Measurements from ENCODE around the gene LNP1. TPM values are rescaled to one million over a fixed set of nuclear protein-coding genes. Genes with fewer than 3 reads are reported as not detected.

Gene LNP1
- total and polyA plus RNA-seq, 2 experiments from 2014 or later, result 1.1 to 4.3 TPM

- Histone ChIP-seq H3K9me3 (ENCODE audit: low read depth) (no peaks in the 10 kb centered on the region), H3K79me2 (no peaks in the 10 kb centered on the region), H3K4me3 (no peak overlapping the region), H3K27ac (no peak overlapping the region), H4K20me1 (ENCODE audit: insufficient read depth, poor library complexity, severe bottlenecking) (no peaks in the 10 kb centered on the region), H3K36me3 (replicated peaks; ENCODE audit: insufficient read depth, low read depth) (no peaks in the 10 kb centered on the region), H3K9me2 (replicated peaks; ENCODE audit: insufficient read depth) (no peaks in the 10 kb centered on the region), H2AFZ (no peak overlapping the region), H3K4me2 (no peak overlapping the region), H3K4me1 (ENCODE audit: insufficient read depth) (no peaks in the 10 kb centered on the region), H3K27me3 (no peaks in the 10 kb centered on the region)
- no peak for DNase-seq (ENCODE audit: low spot score)
- WGBS (ENCODE audit: low lambda C conversion rate, missing lambda C conversion rate), result 90% methylated on average over 1 of the region's 1 CpG
- TF ChIP-seq EZH2phosphoT487 (IDR thresholded peaks at IDR 0.05; ENCODE audit: low read depth, severe bottlenecking, unreplicated experiment), result no peak
- TF ChIP-seq CTCF (IDR thresholded peaks at IDR 0.05; ENCODE audit: poor library complexity), result no peak
Measured at GRCh38 chr3:100361897-100362296, 39.4 kb upstream of the LNP1 start.

GRCh38 chr3:100364421-100364820, 36.9 kb upstream of the LNP1 start:
- H3K27ac ChIP-seq, result no peak overlapping the region
- H3K4me3 ChIP-seq, result no peak overlapping the region
- no peaks in the 10 kb centered on the region for H4K20me1 ChIP-seq (ENCODE audit: insufficient read depth, poor library complexity, severe bottlenecking)
- H3K4me1 ChIP-seq (ENCODE audit: insufficient read depth), result no peaks in the 10 kb centered on the region
- no peak for DNase-seq (ENCODE audit: low spot score)
- TF ChIP-seq EZH2 (IDR thresholded peaks at IDR 0.05; ENCODE audit: borderline replicate concordance), result no peak
- no peak for TF ChIP-seq EZH2phosphoT487 (IDR thresholded peaks at IDR 0.05; ENCODE audit: low read depth, severe bottlenecking, unreplicated experiment)
- no peaks in the 10 kb centered on the region for H3K79me2 ChIP-seq
- no peak overlapping the region for H2AFZ ChIP-seq
- no peaks in the 10 kb centered on the region for H3K9me2 ChIP-seq (replicated peaks; ENCODE audit: insufficient read depth)
- H3K9me3 ChIP-seq (ENCODE audit: low read depth), result no peaks in the 10 kb centered on the region
- no peaks in the 10 kb centered on the region for H3K36me3 ChIP-seq (replicated peaks; ENCODE audit: insufficient read depth, low read depth)
- H3K27me3 ChIP-seq, result no peaks in the 10 kb centered on the region
- WGBS (ENCODE audit: low lambda C conversion rate, missing lambda C conversion rate), result 99% methylated on average over 3 of the region's 3 CpGs
- no peak overlapping the region for H3K4me2 ChIP-seq

- Histone ChIP-seq H3K4me3 (no peak overlapping the region), H3K27ac (no peak overlapping the region), H4K20me1 (ENCODE audit: insufficient read depth, poor library complexity, severe bottlenecking) (no peaks in the 10 kb centered on the region), H3K36me3 (replicated peaks; ENCODE audit: insufficient read depth, low read depth) (no peaks in the 10 kb centered on the region), H3K9me2 (replicated peaks; ENCODE audit: insufficient read depth) (no peaks in the 10 kb centered on the region), H3K9me3 (ENCODE audit: low read depth) (no peaks in the 10 kb centered on the region), H3K4me2 (no peak overlapping the region), H3K27me3 (no peaks in the 10 kb centered on the region), H2AFZ (no peak overlapping the region), H3K4me1 (ENCODE audit: insufficient read depth) (no peaks in the 10 kb centered on the region), H3K79me2 (no peaks in the 10 kb centered on the region)
- 92% methylated on average over 2 of the region's 2 CpGs for WGBS (ENCODE audit: low lambda C conversion rate, missing lambda C conversion rate)
- TF ChIP-seq CTCF (IDR thresholded peaks at IDR 0.05; ENCODE audit: poor library complexity) (no peak), EZH2 (IDR thresholded peaks at IDR 0.05; ENCODE audit: borderline replicate concordance) (no peak), EZH2phosphoT487 (IDR thresholded peaks at IDR 0.05; ENCODE audit: low read depth, severe bottlenecking, unreplicated experiment) (no peak)
- no peak for DNase-seq (ENCODE audit: low spot score)
Measured at GRCh38 chr3:100366424-100366823, 34.9 kb upstream of the LNP1 start.

- H3K9me2 ChIP-seq (replicated peaks; ENCODE audit: insufficient read depth), result no peaks in the 10 kb centered on the region
- H3K4me1 ChIP-seq (ENCODE audit: insufficient read depth), result no peaks in the 10 kb centered on the region
- TF ChIP-seq CTCF (IDR thresholded peaks at IDR 0.05; ENCODE audit: poor library complexity) (no peak), EZH2 (IDR thresholded peaks at IDR 0.05; ENCODE audit: borderline replicate concordance) (no peak), EZH2phosphoT487 (IDR thresholded peaks at IDR 0.05; ENCODE audit: low read depth, severe bottlenecking, unreplicated experiment) (no peak)
- H2AFZ ChIP-seq, result no peak overlapping the region
- no peak overlapping the region for H3K27ac ChIP-seq
- H3K9me3 ChIP-seq (ENCODE audit: low read depth), result no peaks in the 10 kb centered on the region
- no peaks in the 10 kb centered on the region for H3K27me3 ChIP-seq
- peaks cover 4% of the 10 kb centered on the region for H3K79me2 ChIP-seq
- peaks cover 5% of the 10 kb centered on the region for H3K36me3 ChIP-seq (replicated peaks; ENCODE audit: insufficient read depth, low read depth)
- no peak overlapping the region for H3K4me2 ChIP-seq
- no peaks in the 10 kb centered on the region for H4K20me1 ChIP-seq (ENCODE audit: insufficient read depth, poor library complexity, severe bottlenecking)
- H3K4me3 ChIP-seq, result no peak overlapping the region
- no peak for DNase-seq (ENCODE audit: low spot score)
- WGBS (ENCODE audit: low lambda C conversion rate, missing lambda C conversion rate), result 95% methylated on average over 8 of the region's 8 CpGs
Measured at GRCh38 chr3:100368441-100368840, 32.9 kb upstream of the LNP1 start.

All from hepatocyte (in vitro differentiated cells).